Gastroesophageal sphincter (tissue), 3 donors: Measurements from ENCODE around the gene PTCD1.

ENCODE experiments used
- EP300 ChIP-seq: sonication (generic); formaldehyde crosslinking; IDR thresholded peaks from one replicate; pipeline ENCODE4 v1.6.1; 2017; ENCODE audit warnings: antibody characterized with exemption, mild to moderate bottlenecking
- TF ChIP-seq, protein P1 (sequence below), 4 experiments: fragments of 200-600 bp in 2 of 4; fragments of 450-650 bp in 2 of 4; sonication (generic) in 1 of 4; IDR thresholded peaks; one replicate each; pipeline ENCODE4 v1.5.1; 2017 to 2019; ENCODE audit warnings: antibody characterized with exemption in 4 of 4, mild to moderate bottlenecking in 2 of 4, moderate library complexity in 2 of 4

GRCh38 chr7:99455874-99456273 is 17.3 kb upstream of the PTCD1 start:
- TF ChIP-seq, protein P1, sequence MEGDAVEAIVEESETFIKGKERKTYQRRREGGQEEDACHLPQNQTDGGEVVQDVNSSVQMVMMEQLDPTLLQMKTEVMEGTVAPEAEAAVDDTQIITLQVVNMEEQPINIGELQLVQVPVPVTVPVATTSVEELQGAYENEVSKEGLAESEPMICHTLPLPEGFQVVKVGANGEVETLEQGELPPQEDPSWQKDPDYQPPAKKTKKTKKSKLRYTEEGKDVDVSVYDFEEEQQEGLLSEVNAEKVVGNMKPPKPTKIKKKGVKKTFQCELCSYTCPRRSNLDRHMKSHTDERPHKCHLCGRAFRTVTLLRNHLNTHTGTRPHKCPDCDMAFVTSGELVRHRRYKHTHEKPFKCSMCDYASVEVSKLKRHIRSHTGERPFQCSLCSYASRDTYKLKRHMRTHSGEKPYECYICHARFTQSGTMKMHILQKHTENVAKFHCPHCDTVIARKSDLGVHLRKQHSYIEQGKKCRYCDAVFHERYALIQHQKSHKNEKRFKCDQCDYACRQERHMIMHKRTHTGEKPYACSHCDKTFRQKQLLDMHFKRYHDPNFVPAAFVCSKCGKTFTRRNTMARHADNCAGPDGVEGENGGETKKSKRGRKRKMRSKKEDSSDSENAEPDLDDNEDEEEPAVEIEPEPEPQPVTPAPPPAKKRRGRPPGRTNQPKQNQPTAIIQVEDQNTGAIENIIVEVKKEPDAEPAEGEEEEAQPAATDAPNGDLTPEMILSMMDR (IDR thresholded peaks at IDR 0.05), result no peak
- TF ChIP-seq EP300, result no peak
